A673 (cell line): ENCODE results near the gene CRNN. TPM values are rescaled to one million over a fixed set of nuclear protein-coding genes. Genes with fewer than 3 reads are reported as not detected.

ENCODE experiments used
- BruUV-seq: library from RNA; stranded (reverse); fragments of 400-500 nt; replicated peaks from 2 replicates; lab custom pipeline; 2021; lab: Mats Ljungman, UMichigan
- CTCF ChIA-PET: fragments of 300-600 bp; sonication (Branson Sonifier 250); formaldehyde crosslinking; loops from one replicate; lab custom pipeline; 2022; ENCODE audit warnings: antibody characterized with exemption; lab: Charles Lee
- POLR2A ChIA-PET: fragments of 300-600 bp; sonication (Branson Sonifier 250); formaldehyde crosslinking; loops from one replicate; lab custom pipeline; 2022; ENCODE audit warnings: antibody characterized with exemption; ENCODE audit not compliant: low non-redundant PET; lab: Charles Lee
- DNase-seq: peaks from one replicate; pipeline ENCODE4 v3.0.0-alpha.2; 2015; ENCODE audit warnings: low spot score
- H3K27ac ChIP-seq: fragments of 200-600 bp; sonication (generic); 2 replicates; pipeline ENCODE4 v1.5.1; 2016; ENCODE audit warnings: mixed run types, low read depth, mild to moderate bottlenecking, mixed read lengths, antibody characterized with exemption, low read length; ENCODE audit not compliant: poor library complexity, severe bottlenecking
- H3K27me3 ChIP-seq: fragments of 200-600 bp; sonication (generic); replicated peaks from 2 replicates; pipeline ENCODE4 v1.6.1; 2017; ENCODE audit warnings: mixed run types, low read depth, mild to moderate bottlenecking, mixed read lengths, antibody characterized with exemption, low read length; ENCODE audit not compliant: insufficient read depth, poor library complexity
- H3K36me3 ChIP-seq: fragments of 200-600 bp; sonication (generic); 2 replicates; pipeline ENCODE4 v1.6.1; 2016; ENCODE audit warnings: mixed run types, mild to moderate bottlenecking, mixed read lengths, antibody characterized with exemption, low read length; ENCODE audit not compliant: insufficient read depth, poor library complexity, severe bottlenecking
- H3K4me1 ChIP-seq: fragments of 200-600 bp; sonication (generic); 2 replicates; pipeline ENCODE4 v1.6.1; 2017; ENCODE audit warnings: mixed run types, mild to moderate bottlenecking, mixed read lengths, antibody characterized with exemption, low read length; ENCODE audit not compliant: insufficient read depth, poor library complexity, severe bottlenecking
- H3K4me3 ChIP-seq: fragments of 200-600 bp; sonication (generic); 2 replicates; pipeline ENCODE4 v1.5.1; 2016; ENCODE audit warnings: low read depth, mixed run types, mild to moderate bottlenecking, mixed read lengths, low read length; ENCODE audit not compliant: poor library complexity, severe bottlenecking
- H3K9me3 ChIP-seq: fragments of 200-600 bp; sonication (generic); 2 replicates; pipeline ENCODE4 v1.6.1; 2016; ENCODE audit warnings: mixed run types, low read depth, mild to moderate bottlenecking, mixed read lengths, antibody characterized with exemption, low read length; ENCODE audit not compliant: poor library complexity, severe bottlenecking
- EZH2 ChIP-seq: fragments of 200-600 bp; sonication (generic); IDR thresholded peaks from 2 replicates; pipeline ENCODE4 v1.6.1; 2017; ENCODE audit warnings: borderline replicate concordance, low read depth, mild to moderate bottlenecking, mixed read lengths, antibody characterized with exemption, low read length; ENCODE audit not compliant: poor library complexity, severe bottlenecking
- intact Hi-C: fragments of 100-400 bp; cut with micrococcal nuclease; formaldehyde crosslinking; loops from one replicate; pipeline ENCODE4 v1.10.0; 2022; ENCODE audit not compliant: unreplicated experiment
- total RNA-seq: library from RNA; stranded (reverse); gene quantifications from 2 replicates; pipeline ENCODE4 v1.2.3, GENCODE V29; 2021
- TF ChIP-seq, protein P1 (sequence below): fragments of 300-800, 200-600 bp; sonication (generic); conservative IDR thresholded peaks from 2 replicates; pipeline ENCODE4 v1.5.1; 2017; ENCODE audit warnings: low read depth, mild to moderate bottlenecking, antibody characterized with exemption, low read length, moderate library complexity, mixed read lengths

The CRNN gene
- total RNA-seq, 1 experiment from 2014 or later: not detected

DNA sequence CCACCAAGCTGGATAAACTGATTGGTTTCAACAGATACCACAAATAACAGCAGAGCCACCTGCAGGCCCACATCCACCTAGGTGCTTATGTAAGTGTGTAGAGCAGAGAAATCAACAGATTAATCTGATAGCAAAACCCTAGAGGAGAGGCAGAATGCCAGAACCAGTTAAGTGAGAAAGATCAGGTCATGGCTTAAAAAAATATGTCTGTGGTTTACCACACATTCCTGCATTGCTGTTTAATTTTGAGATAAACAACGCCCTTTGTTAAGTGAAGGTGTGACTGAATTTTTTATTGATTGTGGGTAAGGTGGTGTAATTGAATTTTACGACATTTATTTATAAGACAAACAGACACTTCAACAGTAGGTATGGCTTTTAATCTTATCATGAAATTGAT lies 21.2 kb downstream of the CRNN start:
- intact Hi-C loops: no loop called here
- no peaks in the 10 kb centered on the region for H3K4me1 ChIP-seq
- CTCF ChIA-PET: no interaction called here
- H3K4me3 ChIP-seq: no peak overlapping the region
- POLR2A ChIA-PET: no interaction called here
- H3K27ac ChIP-seq: no peak overlapping the region
- no peak for DNase-seq
- H3K36me3 ChIP-seq: no peaks in the 10 kb centered on the region
- H3K9me3 ChIP-seq: no peaks in the 10 kb centered on the region
- no TSS peak for BruUV-seq
- H3K27me3 ChIP-seq: no peaks in the 10 kb centered on the region
- no peak for TF ChIP-seq EZH2
- TF ChIP-seq, protein P1, sequence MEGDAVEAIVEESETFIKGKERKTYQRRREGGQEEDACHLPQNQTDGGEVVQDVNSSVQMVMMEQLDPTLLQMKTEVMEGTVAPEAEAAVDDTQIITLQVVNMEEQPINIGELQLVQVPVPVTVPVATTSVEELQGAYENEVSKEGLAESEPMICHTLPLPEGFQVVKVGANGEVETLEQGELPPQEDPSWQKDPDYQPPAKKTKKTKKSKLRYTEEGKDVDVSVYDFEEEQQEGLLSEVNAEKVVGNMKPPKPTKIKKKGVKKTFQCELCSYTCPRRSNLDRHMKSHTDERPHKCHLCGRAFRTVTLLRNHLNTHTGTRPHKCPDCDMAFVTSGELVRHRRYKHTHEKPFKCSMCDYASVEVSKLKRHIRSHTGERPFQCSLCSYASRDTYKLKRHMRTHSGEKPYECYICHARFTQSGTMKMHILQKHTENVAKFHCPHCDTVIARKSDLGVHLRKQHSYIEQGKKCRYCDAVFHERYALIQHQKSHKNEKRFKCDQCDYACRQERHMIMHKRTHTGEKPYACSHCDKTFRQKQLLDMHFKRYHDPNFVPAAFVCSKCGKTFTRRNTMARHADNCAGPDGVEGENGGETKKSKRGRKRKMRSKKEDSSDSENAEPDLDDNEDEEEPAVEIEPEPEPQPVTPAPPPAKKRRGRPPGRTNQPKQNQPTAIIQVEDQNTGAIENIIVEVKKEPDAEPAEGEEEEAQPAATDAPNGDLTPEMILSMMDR: no peak

DNA sequence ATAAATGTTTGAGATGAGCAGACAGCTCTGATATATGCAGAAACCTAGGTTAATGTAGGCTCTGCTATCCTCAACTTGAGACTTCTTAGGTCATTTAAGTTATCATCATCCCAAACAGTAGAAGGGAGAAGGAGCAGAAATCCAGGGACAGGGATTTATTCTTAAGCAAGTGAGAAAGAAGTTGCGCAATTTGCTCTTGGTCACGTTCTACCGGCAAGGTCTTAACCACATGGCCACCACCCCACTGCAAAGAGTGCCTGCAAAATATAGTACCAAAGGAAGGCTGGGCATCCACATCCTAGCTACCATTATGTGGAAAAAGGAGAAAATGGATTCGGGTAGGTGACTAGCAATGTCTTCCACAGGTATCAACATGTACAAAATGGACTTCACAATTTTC lies 25.2 kb downstream of the CRNN start:
- CTCF ChIA-PET: no interaction called here

DNA sequence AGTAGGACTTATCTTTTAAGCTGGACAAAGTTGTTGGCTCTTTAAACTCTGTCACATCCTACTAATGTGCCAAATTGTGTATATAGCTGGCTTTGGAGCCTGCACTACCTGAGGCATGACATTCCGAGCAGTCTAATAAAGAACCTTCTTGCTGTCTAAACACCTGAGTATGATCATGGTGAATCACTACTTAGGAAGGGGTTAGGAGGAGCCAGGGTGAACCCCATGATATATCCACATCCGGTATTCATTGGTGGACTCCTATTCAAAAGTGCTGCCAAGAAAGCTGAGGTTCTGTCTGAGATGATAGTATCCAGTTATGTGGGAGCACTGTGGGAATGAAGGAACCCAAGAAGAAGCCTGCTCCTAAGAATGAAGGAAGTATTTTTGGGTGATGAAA lies 27.1 kb downstream of the CRNN start:
- BruUV-seq: no TSS peak
- DNase-seq: no peak
- Histone ChIP-seq H3K27me3 (peaks cover 12% of the 10 kb centered on the region), H3K27ac (no peak overlapping the region), H3K36me3 (no peaks in the 10 kb centered on the region), H3K4me3 (no peak overlapping the region), H3K4me1 (no peaks in the 10 kb centered on the region), H3K9me3 (no peaks in the 10 kb centered on the region)
- ChIA-PET POLR2A (no interaction called here), CTCF (no interaction called here)
- TF ChIP-seq, protein P1: no peak
- no peak for TF ChIP-seq EZH2
- intact Hi-C loops: no loop called here

More for the DNA sequence above, 25.2 kb downstream of the CRNN start:
- Histone ChIP-seq H3K36me3 (no peaks in the 10 kb centered on the region), H3K4me1 (no peaks in the 10 kb centered on the region), H3K9me3 (no peaks in the 10 kb centered on the region), H3K27me3 (peaks cover 12% of the 10 kb centered on the region), H3K27ac (no peak overlapping the region), H3K4me3 (no peak overlapping the region)
- intact Hi-C loops: no loop called here
- no peak for DNase-seq
- BruUV-seq: no TSS peak
- no peak for TF ChIP-seq EZH2
- TF ChIP-seq, protein P1: no peak
- POLR2A ChIA-PET: no interaction called here
